ENCODE measurements around the gene IL17RD. TPM values are rescaled to one million over a fixed set of nuclear protein-coding genes. Genes with fewer than 3 reads are reported as not detected.

The IL17RD gene
- total RNA-seq, 1 donor from 2014 or later, result 30.3 TPM

DNA sequence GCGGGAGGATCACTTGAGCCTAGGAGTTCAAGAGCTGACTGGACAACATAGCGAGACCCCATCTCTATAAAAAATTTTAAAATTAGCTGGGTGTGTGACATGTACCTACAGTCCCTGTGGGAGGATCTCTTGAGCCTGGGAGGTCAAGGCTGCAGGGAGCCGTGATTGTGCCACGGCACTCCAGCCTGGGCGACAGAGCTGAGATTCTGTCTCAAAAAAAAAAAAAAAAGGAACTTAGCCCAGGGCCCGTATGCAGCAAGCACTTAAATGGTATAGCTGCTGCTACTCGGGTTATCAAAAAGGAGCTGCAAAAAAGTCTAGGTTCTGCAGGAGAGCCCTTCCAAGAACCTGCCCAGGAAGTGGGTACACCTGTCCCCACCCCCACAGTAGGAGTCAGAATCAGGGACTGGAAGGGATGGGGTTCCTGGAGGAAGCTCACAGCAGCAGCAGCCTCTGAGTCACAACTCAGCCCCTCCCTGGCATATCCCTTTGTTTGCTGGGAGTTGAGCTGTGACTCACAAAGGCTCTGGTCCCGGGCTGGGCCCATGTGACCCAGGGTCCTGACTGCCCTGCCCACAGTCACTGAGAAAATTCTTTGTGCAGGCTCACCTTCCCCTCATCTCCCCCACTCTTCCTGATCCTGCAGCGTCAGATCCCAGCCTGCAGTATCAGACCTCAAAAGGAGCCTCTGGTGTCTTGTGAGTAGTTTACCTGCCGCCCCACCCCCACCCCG is 104.9 kb downstream of the IL17RD start, which contains the start of gene SPATA12:
Gene SPATA12 (plus strand): TSS at position 576 of the 733 bp plus-strand sequence. CDS start 13,031 bp downstream, outside the sequence.
- DNase-seq (ENCODE audit: low spot score in 2 of 2, unreplicated experiment in 2 of 2), result no peak
- Mint-ChIP-seq H3K4me3 (no peak within 1 kb of the TSS), H3K36me3 (no peaks in the 10 kb centered on the region), H3K27ac (no peak within 1 kb of the TSS), H3K9me3 (no peaks in the 10 kb centered on the region), H3K4me1 (no peaks in the 10 kb centered on the region), H3K27me3 (ENCODE audit: low read depth) (no peaks in the 10 kb centered on the region)
- TF ChIP-seq CTCF (IDR thresholded peaks at IDR 0.05; ENCODE audit: unreplicated experiment), result no peak

DNA sequence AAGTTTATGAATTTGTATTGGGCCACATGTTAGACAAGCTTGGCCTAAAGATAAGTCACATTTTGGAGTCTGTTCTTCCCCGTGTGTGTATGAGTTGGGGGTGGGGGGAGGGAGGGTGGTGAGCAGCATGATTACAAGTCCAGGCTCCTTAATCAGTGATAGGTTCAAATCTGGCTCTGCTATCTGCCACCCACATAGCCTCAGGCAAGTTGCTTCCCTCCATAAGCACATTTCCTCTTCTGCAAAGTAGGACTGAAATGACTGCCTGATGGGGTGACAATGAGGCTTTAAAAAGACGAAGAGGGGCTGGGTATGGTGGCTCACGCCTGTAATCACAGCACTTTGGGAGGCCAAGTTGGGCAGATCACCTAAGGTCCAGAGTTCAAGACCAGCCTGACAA is 105.7 kb downstream of the IL17RD start:
- Mint-ChIP-seq H3K4me1 (no peaks in the 10 kb centered on the region), H3K27me3 (ENCODE audit: low read depth) (no peaks in the 10 kb centered on the region), H3K36me3 (no peaks in the 10 kb centered on the region), H3K9me3 (no peaks in the 10 kb centered on the region), H3K4me3 (no peak overlapping the region), H3K27ac (no peak overlapping the region)
- TF ChIP-seq CTCF (IDR thresholded peaks at IDR 0.05; ENCODE audit: unreplicated experiment), result no peak
- no peak for DNase-seq (ENCODE audit: low spot score in 2 of 2, unreplicated experiment in 2 of 2)

DNA sequence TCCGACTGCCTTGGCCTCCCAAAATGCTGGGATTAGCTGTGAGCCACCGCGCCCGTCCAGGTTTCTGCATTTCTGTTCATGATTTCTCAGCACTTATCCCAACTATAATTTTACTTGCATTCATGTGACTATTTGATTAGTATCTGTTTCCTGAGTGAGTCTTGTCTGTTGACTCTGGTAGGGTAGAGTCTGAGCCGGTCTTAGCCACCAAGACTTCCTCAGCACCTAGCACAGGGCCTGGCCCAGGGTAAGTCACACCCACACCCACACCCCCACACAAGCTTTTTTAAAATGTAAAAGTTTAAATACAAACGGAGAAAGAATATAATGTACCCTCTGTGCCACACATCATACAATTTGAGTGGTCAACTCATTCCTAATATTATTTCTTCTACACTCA is 107.8 kb downstream of the IL17RD start:
- no peaks in the 10 kb centered on the region for H3K4me1 Mint-ChIP-seq
- no peaks in the 10 kb centered on the region for H3K9me3 Mint-ChIP-seq
- no peaks in the 10 kb centered on the region for H3K27me3 Mint-ChIP-seq (ENCODE audit: low read depth)
- no peak for TF ChIP-seq CTCF (IDR thresholded peaks at IDR 0.05; ENCODE audit: unreplicated experiment)
- no peak for DNase-seq (ENCODE audit: low spot score in 2 of 2, unreplicated experiment in 2 of 2)
- no peak overlapping the region for H3K4me3 Mint-ChIP-seq
- no peak overlapping the region for H3K27ac Mint-ChIP-seq
- H3K36me3 Mint-ChIP-seq, result no peaks in the 10 kb centered on the region

GRCh38 chr3:57053122-57053521 is 112.0 kb downstream of the IL17RD start:
- no peaks in the 10 kb centered on the region for H3K36me3 Mint-ChIP-seq
- no peak for TF ChIP-seq CTCF (IDR thresholded peaks at IDR 0.05; ENCODE audit: unreplicated experiment)
- H3K4me1 Mint-ChIP-seq, result peaks cover 5% of the 10 kb centered on the region
- H3K9me3 Mint-ChIP-seq, result no peaks in the 10 kb centered on the region
- H3K4me3 Mint-ChIP-seq, result no peak overlapping the region
- no peak for DNase-seq (ENCODE audit: low spot score in 2 of 2, unreplicated experiment in 2 of 2)
- H3K27ac Mint-ChIP-seq, result no peak overlapping the region
- no peaks in the 10 kb centered on the region for H3K27me3 Mint-ChIP-seq (ENCODE audit: low read depth)

DNA sequence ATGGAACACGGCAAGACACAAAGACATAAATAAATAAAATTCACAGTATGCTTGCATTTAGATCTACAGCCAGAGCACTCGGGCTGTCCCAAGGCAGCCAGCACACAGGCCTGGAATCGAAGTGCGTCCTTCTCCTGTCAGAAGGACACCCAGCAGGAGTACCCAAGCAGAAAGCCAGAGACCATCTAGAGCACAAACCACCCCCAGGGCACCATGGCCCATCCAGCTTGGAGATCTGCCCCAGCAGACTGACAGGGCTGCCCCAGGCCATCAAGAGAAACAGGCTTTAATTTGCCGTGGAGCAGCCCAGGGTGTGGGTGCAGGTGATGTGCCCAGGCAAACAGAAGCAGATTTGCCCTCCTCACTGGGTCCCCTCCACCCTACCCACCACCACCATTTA is 112.5 kb downstream of the IL17RD start:
- Mint-ChIP-seq H3K27ac (no peak overlapping the region), H3K9me3 (no peaks in the 10 kb centered on the region), H3K4me1 (peaks cover 10% of the 10 kb centered on the region), H3K27me3 (ENCODE audit: low read depth) (no peaks in the 10 kb centered on the region), H3K36me3 (no peaks in the 10 kb centered on the region), H3K4me3 (no peak overlapping the region)
- TF ChIP-seq CTCF (IDR thresholded peaks at IDR 0.05; ENCODE audit: unreplicated experiment), result no peak
- no peak for DNase-seq (ENCODE audit: low spot score in 2 of 2, unreplicated experiment in 2 of 2)
